ENCODE data around the gene CACNA1D.

Gene CACNA1D

DNA sequence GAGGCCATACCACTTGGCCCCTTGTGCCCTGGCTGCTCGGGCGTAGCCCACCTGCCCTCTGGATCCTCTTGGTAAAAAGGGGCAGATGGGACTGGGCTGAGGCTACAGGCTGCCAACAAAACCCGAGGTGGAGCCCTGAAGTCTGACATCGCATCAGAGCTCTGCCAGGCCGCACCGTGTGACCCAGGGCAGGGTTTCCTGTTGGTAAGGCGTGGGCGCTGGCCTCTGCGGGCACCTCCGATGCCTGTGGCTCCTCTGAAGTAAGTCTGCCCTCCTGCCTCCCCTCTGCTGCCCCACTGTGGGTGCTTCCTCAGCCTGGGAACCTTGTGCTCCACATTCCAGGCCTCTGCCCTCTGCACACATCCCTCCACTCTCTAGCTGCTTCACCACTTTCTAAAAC, 342.9 kb downstream of the CACNA1D start:
- Histone ChIP-seq H3K27ac (no peak overlapping the region), H3K4me3 (no peak overlapping the region)
- DNase-seq (ENCODE audit: low spot score): no peak
- TF ChIP-seq, protein P1, sequence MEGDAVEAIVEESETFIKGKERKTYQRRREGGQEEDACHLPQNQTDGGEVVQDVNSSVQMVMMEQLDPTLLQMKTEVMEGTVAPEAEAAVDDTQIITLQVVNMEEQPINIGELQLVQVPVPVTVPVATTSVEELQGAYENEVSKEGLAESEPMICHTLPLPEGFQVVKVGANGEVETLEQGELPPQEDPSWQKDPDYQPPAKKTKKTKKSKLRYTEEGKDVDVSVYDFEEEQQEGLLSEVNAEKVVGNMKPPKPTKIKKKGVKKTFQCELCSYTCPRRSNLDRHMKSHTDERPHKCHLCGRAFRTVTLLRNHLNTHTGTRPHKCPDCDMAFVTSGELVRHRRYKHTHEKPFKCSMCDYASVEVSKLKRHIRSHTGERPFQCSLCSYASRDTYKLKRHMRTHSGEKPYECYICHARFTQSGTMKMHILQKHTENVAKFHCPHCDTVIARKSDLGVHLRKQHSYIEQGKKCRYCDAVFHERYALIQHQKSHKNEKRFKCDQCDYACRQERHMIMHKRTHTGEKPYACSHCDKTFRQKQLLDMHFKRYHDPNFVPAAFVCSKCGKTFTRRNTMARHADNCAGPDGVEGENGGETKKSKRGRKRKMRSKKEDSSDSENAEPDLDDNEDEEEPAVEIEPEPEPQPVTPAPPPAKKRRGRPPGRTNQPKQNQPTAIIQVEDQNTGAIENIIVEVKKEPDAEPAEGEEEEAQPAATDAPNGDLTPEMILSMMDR (IDR thresholded peaks at IDR 0.05): no peak

DNA sequence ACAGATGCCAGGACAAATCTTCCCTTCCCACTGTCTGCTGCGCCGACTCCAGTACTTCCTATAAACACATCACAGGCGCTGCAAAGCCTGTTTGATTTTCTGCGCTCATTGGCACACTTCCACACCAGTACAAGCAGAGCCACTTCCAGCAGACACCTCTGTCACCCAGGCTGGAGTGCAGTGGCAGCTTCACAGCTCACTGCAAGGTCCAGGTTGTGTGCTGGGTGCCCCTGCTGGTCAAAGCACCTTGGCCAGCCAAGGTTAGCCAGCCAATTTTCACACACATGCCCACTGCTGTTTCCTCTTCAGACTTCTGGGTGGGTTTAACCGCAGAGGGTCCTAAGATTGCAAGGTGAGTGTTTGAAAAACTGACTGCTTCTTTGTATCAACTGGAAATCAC, 346.9 kb downstream of the CACNA1D start:
- H3K27ac ChIP-seq: no peak overlapping the region
- TF ChIP-seq, protein P1 (IDR thresholded peaks at IDR 0.05): no peak
- no peak overlapping the region for H3K4me3 ChIP-seq
- no peak for DNase-seq (ENCODE audit: low spot score)

DNA sequence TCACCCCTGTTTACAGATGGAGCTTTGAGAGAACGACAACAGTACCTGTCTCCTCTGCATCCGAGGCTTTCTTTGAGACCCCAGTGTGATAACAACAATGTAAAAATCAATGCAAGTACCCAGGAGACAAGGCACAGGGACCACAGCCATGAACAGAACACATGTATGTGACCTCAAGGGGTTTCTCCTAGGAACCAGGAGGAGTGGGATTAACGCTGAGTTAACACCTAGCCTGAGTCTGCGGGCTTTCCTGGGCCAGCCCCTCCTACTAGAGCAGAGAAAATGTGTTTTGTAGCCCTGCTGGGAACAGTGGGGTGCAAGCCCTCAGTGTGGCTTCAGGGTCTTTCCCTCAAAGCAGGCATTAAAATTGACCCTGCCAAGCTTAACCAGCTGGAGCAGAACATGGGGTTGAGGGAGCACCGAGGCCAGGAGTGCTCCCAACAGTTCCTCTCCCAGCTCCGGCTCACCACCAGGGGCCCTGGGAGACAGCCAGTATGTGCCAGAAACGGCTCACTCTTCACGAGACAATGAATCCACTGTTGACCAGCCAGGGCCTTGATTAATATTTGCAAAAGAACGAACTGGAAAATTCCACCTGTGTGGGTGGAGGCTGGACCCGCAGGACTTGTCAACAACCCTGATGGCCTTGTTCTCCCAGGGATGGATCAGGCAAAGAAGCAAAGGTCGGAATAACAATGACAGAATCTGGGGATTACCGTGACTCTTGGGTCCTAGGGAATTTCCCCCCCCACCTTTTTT, 348.2 kb downstream of the CACNA1D start:
- Histone ChIP-seq H3K27ac (no peak overlapping the region), H3K4me3 (no peak overlapping the region)
- TF ChIP-seq, protein P1 (IDR thresholded peaks at IDR 0.05): no peak
- DNase-seq (ENCODE audit: low spot score): no peak

DNA sequence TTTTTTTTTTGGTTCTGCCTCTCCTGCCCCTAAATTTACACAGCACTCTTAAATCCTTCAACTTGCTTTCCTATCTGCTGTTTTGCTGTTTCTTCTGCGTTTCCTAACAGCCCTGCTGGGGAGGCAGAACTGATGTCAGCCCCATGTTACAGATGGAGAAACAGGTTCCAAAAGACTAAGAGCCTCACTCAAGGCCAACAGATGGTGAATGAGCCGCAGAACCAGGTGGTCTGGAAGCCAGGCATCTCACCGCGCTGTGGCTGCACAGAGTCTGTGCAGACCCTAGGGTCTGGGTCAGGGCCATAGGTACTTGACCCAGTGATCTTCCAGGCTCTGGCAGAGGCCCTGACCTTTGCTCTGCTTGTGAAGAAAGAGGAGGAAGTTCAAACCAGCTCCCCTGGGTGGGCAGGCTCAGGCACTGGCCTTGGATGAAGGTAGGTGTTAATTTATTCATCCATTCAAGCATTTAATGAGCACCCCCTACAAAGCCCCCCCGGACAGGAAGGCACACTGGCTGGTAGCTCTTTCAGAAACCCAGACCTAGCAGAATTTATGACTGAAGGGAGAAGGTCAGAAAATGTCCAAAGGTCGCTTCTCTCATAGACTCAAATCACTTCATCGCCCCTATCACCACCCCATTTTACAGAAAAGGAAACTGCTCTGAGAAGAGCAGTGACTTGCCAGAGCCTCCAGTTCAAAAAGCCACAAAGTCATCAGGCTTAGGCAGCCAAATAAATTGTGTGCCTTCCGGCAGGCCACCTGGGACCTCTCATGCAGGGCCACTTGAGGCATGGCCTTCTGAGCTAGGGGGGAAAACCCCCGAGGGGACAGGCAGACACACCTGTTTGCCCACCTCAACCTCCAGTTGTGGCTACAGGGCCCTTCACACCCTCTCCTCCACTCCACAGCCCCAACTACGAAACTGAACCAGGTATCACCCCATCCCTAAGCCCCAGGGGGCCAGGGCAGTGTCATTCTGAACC, 349.1 kb downstream of the CACNA1D start:
- TF ChIP-seq, protein P1 (IDR thresholded peaks at IDR 0.05): no peak
- Histone ChIP-seq H3K4me3 (no peak overlapping the region), H3K27ac (no peak overlapping the region)
- no peak for DNase-seq (ENCODE audit: low spot score)

GRCh38 chr3:53844262-53845102, 350.1 kb downstream of the CACNA1D start:
- TF ChIP-seq, protein P1 (IDR thresholded peaks at IDR 0.05): no peak
- no peak for DNase-seq (ENCODE audit: low spot score)
- no peak overlapping the region for H3K4me3 ChIP-seq
- H3K27ac ChIP-seq: no peak overlapping the region

DNA sequence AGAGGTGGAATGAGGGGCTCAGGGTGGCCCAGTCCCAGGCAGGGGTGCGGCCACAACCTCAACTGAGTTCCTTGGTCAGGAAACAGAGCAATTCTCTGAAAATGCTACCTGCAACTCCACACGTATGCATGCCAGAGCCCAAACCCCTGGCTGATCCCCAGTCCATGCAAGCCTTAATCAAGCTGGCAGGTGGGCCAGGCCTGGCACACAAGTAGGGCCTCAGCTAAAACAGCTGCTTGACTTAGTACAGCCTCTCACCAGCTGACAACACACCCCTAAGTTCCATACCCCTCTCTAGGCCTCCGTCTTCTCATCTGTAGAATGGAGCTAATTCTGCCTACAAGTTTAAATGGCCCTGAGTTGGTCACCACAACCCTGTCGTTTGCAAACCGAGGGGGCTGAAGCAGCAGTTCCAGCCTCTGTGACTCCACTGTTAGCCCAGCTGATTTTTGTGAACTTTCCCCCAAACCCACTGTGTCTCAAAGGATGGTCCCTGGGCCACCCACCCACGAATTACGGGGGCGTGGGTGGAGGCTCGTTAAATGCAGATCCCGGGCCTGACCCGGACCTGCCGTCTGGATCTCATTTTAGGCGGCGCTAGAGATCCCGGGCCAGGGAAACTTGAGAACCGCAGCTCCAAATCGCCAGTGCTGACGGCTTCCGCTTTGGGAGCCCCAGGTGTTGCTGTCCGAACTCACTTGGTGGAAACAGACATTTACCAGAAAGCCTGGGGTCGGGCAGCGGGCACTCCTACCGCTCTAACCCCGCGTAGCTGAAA, 350.9 kb downstream of the CACNA1D start:
- H3K4me3 ChIP-seq: peak overlapping the region; percentile 83
- DNase-seq (ENCODE audit: low spot score): no peak
- TF ChIP-seq, protein P1 (IDR thresholded peaks at IDR 0.05): no peak
- peak overlapping the region; percentile 3 to 34 for H3K27ac ChIP-seq

All from coronary artery (tissue), 2 donors.